Tibial artery (tissue), 4 donors: ENCODE measurements around the gene HGF.

Experiments used
- DNase-seq, 2 donors: peaks; one replicate each; pipeline ENCODE4 v3.0.0-alpha.2; 2019
- H3K27ac ChIP-seq, 2 donors: fragments of 200-600 bp; sonication (generic) in 1 of 2; 1 replicate in 1 of 2; 2 replicates in 1 of 2; pipeline ENCODE4 v1.5.1; 2018 to 2019; ENCODE audit warnings: mild to moderate bottlenecking in 1 of 2
- H3K27me3 ChIP-seq, 2 donors: fragments of 200-600 bp; sonication (generic) in 1 of 2; one replicate each; pipeline versions ENCODE4 v1.5.1 to v1.6.0; 2016 to 2019
- H3K36me3 ChIP-seq, 3 donors: fragments of 200-600 bp; sonication (generic) in 2 of 3; one replicate each; pipeline ENCODE4 v1.5.1; 2016 to 2019; ENCODE audit warnings: mild to moderate bottlenecking in 2 of 3
- H3K4me1 ChIP-seq, 4 donors: fragments of 200-600 bp; sonication (generic) in 2 of 4; 1 replicate in 3 of 4; 2 replicates in 1 of 4; pipeline ENCODE4 v1.5.1; 2016 to 2019
- H3K4me3 ChIP-seq, 2 donors: fragments of 200-600 bp; sonication (generic) in 1 of 2; 1 replicate in 1 of 2; 2 replicates in 1 of 2; pipeline ENCODE4 v1.5.1; 2018 to 2019; ENCODE audit warnings: mild to moderate bottlenecking in 2 of 2
- H3K9me3 ChIP-seq, 3 donors: fragments of 200-600 bp; sonication (generic) in 1 of 3; one replicate each; pipeline ENCODE4 v1.5.1; 2016 to 2019
- intact Hi-C: fragments of 100-400 bp; cut with DNase I; formaldehyde crosslinking; loops from one replicate; pipeline ENCODE4 v1.15.0; 2023; ENCODE audit warnings: low total_unique reads
- TF ChIP-seq, protein P1 (sequence below), 2 experiments: fragments of 200-600 bp in 1 of 2; fragments of 450-650 bp in 1 of 2; IDR thresholded peaks; one replicate each; pipeline ENCODE4 v1.5.1; 2017 to 2019; ENCODE audit warnings: antibody characterized with exemption in 2 of 2, mild to moderate bottlenecking in 1 of 2, moderate library complexity in 1 of 2

HGF gene

DNA sequence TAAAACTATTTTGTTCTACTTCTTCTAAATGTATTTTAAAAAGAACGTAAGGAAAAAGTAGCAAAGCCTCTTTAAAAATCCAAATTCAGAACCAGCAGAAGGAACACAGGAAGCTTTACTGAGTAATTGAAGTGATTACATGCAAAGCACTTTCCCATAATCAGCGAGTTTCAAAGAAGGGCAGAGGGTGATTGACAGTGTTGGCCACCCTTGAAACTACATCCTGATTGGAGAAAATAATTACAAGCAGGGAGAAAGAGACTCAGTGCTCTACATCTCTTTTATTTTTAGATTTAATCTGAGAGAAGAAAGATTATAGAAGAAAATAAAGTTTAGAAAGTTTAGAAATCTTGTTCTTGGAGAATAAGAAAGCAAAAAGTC is 20.3 kb upstream of the HGF start:
- H3K27me3 ChIP-seq = no peaks in the 10 kb centered on the region
- peaks cover 0 to 21% (median 0%) of the 10 kb centered on the region in 4 donors for H3K4me1 ChIP-seq
- no peak overlapping the region for H3K4me3 ChIP-seq
- H3K36me3 ChIP-seq = no peaks in the 10 kb centered on the region
- intact Hi-C loops = no loop called here
- H3K9me3 ChIP-seq = no peaks in the 10 kb centered on the region
- TF ChIP-seq, protein P1, sequence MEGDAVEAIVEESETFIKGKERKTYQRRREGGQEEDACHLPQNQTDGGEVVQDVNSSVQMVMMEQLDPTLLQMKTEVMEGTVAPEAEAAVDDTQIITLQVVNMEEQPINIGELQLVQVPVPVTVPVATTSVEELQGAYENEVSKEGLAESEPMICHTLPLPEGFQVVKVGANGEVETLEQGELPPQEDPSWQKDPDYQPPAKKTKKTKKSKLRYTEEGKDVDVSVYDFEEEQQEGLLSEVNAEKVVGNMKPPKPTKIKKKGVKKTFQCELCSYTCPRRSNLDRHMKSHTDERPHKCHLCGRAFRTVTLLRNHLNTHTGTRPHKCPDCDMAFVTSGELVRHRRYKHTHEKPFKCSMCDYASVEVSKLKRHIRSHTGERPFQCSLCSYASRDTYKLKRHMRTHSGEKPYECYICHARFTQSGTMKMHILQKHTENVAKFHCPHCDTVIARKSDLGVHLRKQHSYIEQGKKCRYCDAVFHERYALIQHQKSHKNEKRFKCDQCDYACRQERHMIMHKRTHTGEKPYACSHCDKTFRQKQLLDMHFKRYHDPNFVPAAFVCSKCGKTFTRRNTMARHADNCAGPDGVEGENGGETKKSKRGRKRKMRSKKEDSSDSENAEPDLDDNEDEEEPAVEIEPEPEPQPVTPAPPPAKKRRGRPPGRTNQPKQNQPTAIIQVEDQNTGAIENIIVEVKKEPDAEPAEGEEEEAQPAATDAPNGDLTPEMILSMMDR (IDR thresholded peaks at IDR 0.05) = no peak
- H3K27ac ChIP-seq = no peak overlapping the region
- no peak for DNase-seq

DNA sequence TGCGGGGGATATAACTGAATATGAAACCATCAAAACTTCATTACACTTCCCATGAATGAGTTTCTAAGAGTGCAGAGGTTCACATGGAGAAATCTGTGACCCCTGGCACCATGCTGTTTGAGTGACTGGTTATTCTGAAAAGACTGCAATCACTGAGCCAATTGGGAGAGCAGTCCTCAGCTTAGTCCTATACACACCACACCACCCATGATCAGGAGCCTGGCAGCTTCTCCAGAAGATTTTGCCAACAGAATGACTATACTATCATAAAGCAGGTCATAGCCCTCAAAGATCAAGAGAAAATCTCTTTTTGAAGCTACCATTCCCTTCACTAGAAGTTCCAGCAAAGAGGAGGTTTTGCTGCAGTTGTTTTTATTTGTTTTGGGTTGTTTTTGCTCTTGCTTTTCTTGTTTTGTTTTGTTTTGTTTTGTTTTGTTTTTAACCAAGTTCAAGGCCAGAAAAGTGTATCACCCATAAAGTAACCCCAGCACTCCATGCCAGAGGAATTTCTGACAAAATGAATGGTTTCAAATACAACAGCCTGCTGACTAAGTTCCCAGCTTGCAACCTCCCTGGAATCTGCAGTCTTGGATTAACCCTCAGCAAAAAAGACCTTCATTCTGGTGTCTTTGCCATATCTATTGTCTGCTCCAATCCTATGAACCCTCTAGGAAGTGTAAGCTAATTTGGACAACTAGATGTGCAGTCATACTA is 19.7 kb upstream of the HGF start:
- TF ChIP-seq, protein P1 (IDR thresholded peaks at IDR 0.05) = no peak
- H3K36me3 ChIP-seq = no peaks in the 10 kb centered on the region
- intact Hi-C loops = no loop called here
- no peak overlapping the region for H3K4me3 ChIP-seq
- H3K27me3 ChIP-seq = no peaks in the 10 kb centered on the region
- H3K4me1 ChIP-seq = peaks cover 0 to 21% (median 0%) of the 10 kb centered on the region in 4 donors
- H3K9me3 ChIP-seq = no peaks in the 10 kb centered on the region
- no peak for DNase-seq
- H3K27ac ChIP-seq = no peak overlapping the region

DNA sequence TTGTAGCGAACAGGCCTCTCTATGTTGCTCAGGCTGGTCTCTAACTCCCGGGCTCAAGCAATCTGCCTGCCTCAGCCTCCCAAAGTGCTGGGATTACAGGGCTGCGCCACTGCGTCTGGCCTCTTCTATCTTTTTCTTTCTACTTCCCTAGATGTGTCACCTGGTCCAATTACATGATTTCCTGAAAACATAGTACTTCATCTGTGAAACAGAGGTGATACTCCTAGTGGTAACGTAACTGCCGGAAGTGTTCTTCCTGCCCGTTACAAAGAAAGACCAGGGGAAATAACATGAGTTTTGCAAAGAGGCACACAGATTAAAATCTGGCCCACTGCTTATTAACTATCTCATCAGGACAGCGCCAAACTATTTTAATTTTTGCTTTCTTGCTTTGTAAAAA is 18.4 kb upstream of the HGF start:
- TF ChIP-seq, protein P1 (IDR thresholded peaks at IDR 0.05) = no peak
- H3K27me3 ChIP-seq = no peaks in the 10 kb centered on the region
- H3K4me1 ChIP-seq = peaks cover 0 to 21% (median 0%) of the 10 kb centered on the region in 4 donors
- intact Hi-C loops = no loop called here
- no peak overlapping the region for H3K4me3 ChIP-seq
- no peak overlapping the region for H3K27ac ChIP-seq
- H3K9me3 ChIP-seq = no peaks in the 10 kb centered on the region
- DNase-seq = no peak
- H3K36me3 ChIP-seq = no peaks in the 10 kb centered on the region

DNA sequence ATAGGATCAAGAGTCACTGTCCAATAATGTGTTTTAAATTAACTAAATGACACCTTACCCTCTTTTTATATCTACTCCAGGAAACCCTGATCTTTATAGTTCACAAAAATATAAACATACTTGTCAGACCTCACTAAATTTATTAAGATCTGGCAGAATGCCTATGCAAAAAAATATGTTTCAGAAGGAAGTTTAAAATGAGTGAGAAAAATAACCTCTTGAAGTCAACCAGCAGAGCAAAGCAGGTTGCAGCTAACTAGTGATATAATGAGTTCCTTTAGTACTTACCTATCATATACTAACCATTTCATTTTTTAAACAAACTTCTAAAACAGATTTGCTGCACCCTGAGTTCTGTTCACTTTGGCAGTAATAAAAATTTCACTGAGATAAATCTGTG is 14.0 kb upstream of the HGF start:
- no peaks in the 10 kb centered on the region for H3K9me3 ChIP-seq
- H3K4me3 ChIP-seq = no peak overlapping the region
- no peak for DNase-seq
- H3K27me3 ChIP-seq = no peaks in the 10 kb centered on the region
- no peaks in the 10 kb centered on the region for H3K36me3 ChIP-seq
- H3K4me1 ChIP-seq = no peaks in the 10 kb centered on the region
- intact Hi-C loops = loop anchor here (2.0 kb wide), 1 partner anchor 13 kb away; no protein-coding TSS in a partner anchor
- TF ChIP-seq, protein P1 (IDR thresholded peaks at IDR 0.05) = no peak
- no peak overlapping the region for H3K27ac ChIP-seq

DNA sequence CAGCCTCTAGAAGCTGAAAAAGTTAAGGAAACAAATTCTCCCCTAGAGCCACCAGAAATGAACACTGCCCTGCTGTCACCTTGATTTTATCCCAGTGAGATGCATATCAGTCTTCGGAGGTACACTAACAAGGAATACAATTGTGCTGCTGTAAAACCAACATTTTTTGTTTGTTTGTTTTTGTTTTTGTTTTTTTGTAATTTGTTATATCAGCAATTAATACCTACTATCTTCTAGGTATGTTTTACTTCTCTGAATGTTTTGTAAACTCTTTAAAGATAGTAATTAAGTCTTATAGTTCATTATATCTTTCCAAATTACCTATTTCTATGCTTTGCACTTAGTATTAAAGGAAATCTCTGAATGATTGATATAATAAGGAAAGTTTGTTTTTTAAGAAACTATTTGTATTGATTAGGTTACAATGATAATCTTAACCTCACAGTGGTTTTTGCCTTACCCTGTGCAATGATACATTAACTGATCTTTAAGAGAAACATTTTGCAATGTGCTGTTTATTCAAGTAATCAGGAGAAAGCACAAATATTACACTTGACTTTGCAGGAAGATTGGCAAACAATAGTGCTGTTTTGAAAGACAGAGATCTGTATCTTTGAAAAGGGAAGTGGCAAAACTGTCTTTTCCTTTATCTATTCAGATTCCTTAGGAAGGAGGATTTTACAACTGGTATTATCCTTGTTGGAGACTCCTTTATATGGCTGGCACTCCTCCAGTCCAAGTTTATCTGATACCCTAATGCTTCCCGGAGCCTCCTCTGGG is 11.3 kb upstream of the HGF start:
- Histone ChIP-seq H3K4me3 (no peak overlapping the region), H3K27me3 (no peaks in the 10 kb centered on the region), H3K27ac (no peak overlapping the region), H3K36me3 (no peaks in the 10 kb centered on the region), H3K9me3 (no peaks in the 10 kb centered on the region), H3K4me1 (no peaks in the 10 kb centered on the region)
- intact Hi-C loops = no loop called here
- DNase-seq = no peak
- TF ChIP-seq, protein P1 (IDR thresholded peaks at IDR 0.05) = no peak
